Testis (tissue), 2 donors: Measurements from ENCODE around the gene CREBRF.

Experiments used
- CTCF ChIP-seq, 3 experiments: fragments of 450-650 bp in 2 of 3; fragments of 200-600 bp in 1 of 3; sonication (generic) in 1 of 3; IDR thresholded peaks; one replicate each; pipeline ENCODE4 v1.5.1; 2016 to 2019; ENCODE audit warnings: antibody characterized with exemption in 3 of 3, mild to moderate bottlenecking in 2 of 3, moderate library complexity in 1 of 3
- POLR2A ChIP-seq: fragments of 450-650 bp; IDR thresholded peaks from one replicate; pipeline ENCODE4 v1.6.1; 2017; ENCODE audit warnings: antibody characterized with exemption, mild to moderate bottlenecking, moderate library complexity

- no peak for TF ChIP-seq POLR2A
- TF ChIP-seq CTCF (IDR thresholded peaks at IDR 0.05) = no peak
These were observed 14.0 kb upstream of the CREBRF start for GRCh38 chr5:173041881-173042762.
